RWPE1 (cell line): ENCODE results near the gene AGER.
"Not testable (repeated sequence)": the region's sequence is repeated elsewhere in the genome, so short reads cannot be mapped to it uniquely, and the experiment has no call there.

Source experiments
- CTCF ChIA-PET: fragments of 350-600 bp; sonication (Branson Sonifier 250); formaldehyde crosslinking; extraction: SDS; loops from one replicate; lab custom pipeline; 2021; lab: Yijun Ruan, JAX
- POLR2A ChIA-PET: fragments of 400-600 bp; formaldehyde crosslinking; extraction: SDS; loops from one replicate; lab custom pipeline; 2020; ENCODE audit warnings: antibody characterized with exemption; ENCODE audit not compliant: low non-redundant PET; lab: Yijun Ruan, JAX
- DNase-seq: peaks from one replicate; pipeline ENCODE4 v3.0.0; 2012; ENCODE audit warnings: low spot score
- H3K27ac ChIP-seq: fragments of 450-650 bp; 2 replicates; pipeline ENCODE4 v1.5.1; 2017
- TF ChIP-seq, protein P1 (sequence below): fragments of 450-650 bp; conservative IDR thresholded peaks from 2 replicates; pipeline ENCODE4 v1.5.1; 2017; ENCODE audit warnings: low read depth, mild to moderate bottlenecking

AGER gene

DNA sequence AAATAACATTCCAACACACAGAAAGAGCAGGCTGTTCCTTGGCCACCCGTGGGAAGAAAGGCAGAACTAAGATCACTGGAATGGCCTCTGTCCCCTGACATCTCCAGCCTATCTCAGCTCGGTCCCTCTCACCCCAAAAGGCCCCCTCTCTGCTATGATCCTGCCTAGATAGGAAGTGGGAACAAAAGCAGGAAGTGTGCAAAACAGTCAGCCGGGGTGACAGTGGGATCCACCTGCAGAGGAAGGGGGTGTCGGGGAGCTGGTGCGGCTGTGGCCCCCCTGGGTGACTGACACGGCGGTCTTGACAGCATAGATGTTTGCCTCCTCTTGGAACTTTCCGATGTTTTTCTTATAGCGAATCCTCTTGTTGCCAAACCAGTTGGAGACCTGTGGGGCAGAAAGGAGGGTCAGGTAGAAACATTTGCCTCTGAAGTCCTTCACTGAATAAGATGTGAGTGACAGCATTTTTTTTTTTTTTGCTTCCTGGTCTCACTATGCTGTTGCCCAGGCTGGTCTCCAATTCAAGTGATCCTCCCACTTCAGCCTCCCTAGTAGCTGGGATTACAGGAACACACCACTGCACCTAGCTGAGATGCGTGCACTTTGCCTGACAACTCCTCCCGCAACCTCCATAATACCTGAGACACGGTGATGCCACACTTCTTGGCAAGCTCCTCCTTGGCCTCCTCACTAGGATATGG lies 3.1 kb upstream of the AGER start:
- TF ChIP-seq, protein P1, sequence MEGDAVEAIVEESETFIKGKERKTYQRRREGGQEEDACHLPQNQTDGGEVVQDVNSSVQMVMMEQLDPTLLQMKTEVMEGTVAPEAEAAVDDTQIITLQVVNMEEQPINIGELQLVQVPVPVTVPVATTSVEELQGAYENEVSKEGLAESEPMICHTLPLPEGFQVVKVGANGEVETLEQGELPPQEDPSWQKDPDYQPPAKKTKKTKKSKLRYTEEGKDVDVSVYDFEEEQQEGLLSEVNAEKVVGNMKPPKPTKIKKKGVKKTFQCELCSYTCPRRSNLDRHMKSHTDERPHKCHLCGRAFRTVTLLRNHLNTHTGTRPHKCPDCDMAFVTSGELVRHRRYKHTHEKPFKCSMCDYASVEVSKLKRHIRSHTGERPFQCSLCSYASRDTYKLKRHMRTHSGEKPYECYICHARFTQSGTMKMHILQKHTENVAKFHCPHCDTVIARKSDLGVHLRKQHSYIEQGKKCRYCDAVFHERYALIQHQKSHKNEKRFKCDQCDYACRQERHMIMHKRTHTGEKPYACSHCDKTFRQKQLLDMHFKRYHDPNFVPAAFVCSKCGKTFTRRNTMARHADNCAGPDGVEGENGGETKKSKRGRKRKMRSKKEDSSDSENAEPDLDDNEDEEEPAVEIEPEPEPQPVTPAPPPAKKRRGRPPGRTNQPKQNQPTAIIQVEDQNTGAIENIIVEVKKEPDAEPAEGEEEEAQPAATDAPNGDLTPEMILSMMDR: no peak
- POLR2A ChIA-PET: no interaction called here
- CTCF ChIA-PET: interaction anchor here (0.6 kb wide), 1 partner anchor 65 kb away, joined by 4 read pairs; no protein-coding TSS in a partner anchor
- peak overlapping the region; percentile 88 for H3K27ac ChIP-seq
- no peak for DNase-seq

DNA sequence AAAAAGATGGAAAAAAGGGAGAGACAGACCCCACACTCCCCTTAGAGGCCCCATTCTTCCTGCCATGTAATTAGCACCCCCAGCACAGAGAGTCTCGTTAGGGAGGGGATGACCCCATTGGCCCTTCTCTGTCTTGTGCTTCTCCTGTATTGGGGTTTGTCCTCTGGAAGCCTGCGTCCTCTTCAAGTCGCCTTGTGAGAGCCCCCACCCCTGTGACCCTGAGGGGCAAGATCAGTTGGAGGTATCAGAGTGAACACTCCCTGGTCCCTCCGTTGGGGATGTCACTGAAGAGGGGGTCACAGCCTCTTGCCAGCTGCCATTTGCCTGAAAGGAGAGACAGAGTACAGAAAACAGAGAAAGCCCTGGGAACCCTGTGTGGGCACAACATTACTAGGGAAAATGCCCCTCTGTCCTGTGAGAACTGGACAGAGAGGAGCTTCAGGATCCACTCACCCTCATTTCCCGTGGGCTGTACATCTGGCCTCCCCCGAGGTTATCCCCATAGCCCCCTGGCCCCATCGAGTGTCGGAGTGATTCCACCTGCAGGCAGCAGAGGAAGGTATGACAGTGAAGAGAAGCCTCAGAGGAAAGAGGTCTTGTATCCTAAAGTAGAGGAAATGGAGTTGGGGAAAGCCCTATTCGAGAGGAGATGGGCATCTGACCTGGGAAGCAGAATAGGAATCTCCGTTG lies 2.2 kb upstream of the AGER start:
- DNase-seq, CTCF ChIA-PET, POLR2A ChIA-PET: not testable (repeated sequence)
- peak overlapping the region; percentile 88 for H3K27ac ChIP-seq

DNA sequence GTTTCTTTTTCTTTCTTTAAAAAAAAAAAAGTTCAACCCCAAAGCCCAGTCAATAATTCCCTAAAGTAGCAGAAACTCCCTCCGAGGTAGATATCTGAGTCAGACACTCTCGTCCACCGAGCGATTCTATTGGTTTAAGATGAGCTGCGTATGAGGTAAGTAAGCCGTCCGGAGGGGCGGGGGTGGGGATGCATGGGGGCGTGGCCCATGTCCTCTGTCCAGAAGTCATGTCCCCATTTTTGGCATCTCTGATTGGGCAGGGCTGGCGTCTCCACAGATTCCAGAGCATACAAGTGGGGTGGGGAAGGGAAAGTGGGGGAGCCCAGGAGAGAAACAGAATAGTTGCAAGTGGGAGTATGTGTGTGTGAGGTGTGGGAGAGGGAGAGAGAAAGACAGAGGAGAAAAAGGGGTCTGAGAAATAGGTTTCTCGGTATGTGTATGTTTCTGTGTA lies 1.7 kb upstream of the AGER start:
- peak; percentile 78 for DNase-seq
- POLR2A ChIA-PET, CTCF ChIA-PET: not testable (repeated sequence)
- peak overlapping the region; percentile 88 for H3K27ac ChIP-seq

DNA sequence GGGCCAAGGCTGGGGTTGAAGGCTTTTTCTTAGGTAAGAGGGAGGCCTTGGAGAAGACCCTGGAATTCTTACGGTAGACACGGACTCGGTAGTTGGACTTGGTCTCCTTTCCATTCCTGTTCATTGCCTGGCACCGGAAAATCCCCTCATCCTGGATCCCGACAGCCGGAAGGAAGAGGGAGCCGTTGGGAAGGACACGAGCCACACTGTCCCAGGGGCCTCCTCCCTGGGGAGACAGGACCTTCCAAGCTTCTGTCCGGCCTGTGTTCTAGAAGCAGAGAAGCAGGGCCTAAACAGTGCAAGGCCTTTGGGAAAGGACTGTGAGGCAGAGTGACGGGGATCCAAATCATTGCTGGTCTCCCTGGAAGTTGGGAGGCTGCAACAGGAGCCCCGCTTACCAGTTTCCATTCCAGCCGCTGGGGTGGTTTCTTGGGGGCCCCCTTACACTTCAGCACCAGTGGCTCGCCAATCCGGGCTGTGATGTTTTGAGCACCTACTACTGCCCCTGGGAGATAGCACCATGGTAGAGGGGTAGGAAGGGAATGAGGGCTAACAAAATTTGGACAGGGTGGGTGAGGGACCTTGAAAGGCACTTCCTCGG lies 470 bp downstream of the AGER start:
- DNase-seq: no peak
- peak overlapping the region; percentile 71 for H3K27ac ChIP-seq
- POLR2A ChIA-PET: no interaction called here
- CTCF ChIA-PET: interaction anchor here (0.7 kb wide), 1 partner anchor 217 kb away, joined by 5 read pairs; no protein-coding TSS in a partner anchor
- TF ChIP-seq, protein P1: no peak

DNA sequence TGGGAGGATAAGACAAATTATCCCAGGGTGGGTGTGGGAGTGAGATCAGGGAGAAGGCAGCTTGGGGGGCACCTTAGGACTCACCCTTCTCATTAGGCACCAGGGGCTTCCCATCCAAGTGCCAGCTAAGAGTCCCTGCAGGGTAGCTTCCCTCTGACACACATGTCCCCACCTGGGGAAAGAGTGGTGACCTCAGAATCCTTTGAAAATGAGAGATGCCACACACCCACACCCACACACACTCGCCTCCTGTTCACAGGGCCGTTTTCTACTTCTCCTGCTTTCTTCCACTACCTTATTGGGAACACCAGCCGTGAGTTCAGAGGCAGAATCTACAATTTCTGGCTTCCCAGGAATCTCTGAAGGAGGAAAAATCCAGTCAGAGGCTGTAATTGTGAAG lies 1.0 kb downstream of the AGER start:
- DNase-seq: no peak
- peak overlapping the region; percentile 71 for H3K27ac ChIP-seq
- CTCF ChIA-PET: interaction anchor here (0.7 kb wide), 1 partner anchor 216 kb away, joined by 5 read pairs; no protein-coding TSS in a partner anchor
- TF ChIP-seq, protein P1: no peak
- POLR2A ChIA-PET: no interaction called here

DNA sequence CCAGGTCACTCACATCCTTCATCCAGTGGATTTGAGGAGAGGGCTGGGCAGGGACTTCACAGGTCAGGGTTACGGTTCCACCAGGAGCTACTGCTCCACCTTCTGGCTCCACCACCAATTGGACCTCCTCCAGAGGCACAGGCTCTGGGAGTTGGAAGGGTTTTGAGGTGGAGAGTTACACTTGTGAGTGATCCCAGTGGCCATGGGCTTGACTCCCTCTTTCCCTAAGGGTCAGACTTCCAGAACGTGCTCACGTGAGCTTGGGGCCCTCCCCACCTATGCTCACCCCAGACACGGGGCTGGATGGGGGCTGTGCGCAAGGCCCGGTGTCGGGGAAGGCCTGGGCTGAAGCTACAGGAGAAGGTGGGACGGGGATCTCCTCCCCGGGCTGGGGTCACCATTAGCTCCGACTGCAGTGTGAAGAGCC lies 1.5 kb downstream of the AGER start:
- no peak for DNase-seq
- ChIA-PET POLR2A (no interaction called here), CTCF (interaction anchor here (0.7 kb wide), 1 partner anchor 216 kb away, joined by 5 read pairs; no protein-coding TSS in a partner anchor)
- H3K27ac ChIP-seq: peak overlapping the region; percentile 71
- TF ChIP-seq, protein P1: no peak

DNA sequence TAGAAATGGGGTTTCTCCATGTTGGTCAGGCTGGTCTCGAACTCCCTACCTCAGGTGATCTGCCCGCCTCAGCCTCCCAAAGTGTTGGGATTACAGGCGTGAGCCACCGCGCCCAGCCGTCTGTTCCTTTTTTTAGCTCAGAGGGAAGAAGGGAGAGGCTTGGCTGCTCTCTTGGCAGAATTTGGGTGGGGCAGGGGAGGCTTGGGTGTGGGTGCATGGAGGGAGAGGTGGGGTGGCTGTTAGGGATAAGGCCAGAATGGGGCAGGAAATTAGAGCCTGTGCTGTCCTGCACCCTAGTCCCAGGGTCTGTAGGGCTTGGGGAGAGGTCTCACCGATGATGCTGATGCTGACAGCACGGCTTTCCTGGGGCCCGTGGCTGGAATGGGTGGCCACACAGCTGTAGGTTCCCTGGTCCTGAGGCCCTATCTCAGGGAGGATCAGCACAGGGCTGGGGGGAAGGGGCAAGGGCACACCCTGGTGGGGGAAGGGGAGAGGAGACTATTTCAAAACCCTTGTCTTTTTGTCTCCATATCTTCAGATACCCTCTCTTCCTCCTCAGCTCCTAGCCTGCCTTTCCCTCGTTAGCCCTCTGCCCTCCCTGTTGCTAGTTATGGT lies 2.0 kb downstream of the AGER start:
- TF ChIP-seq, protein P1: no peak

More for the DNA sequence above, 2.0 kb downstream of the AGER start:
- ChIA-PET CTCF (interaction anchor here (1.2 kb wide), 1 partner anchor 14 kb away, joined by 4 read pairs; no protein-coding TSS in a partner anchor), POLR2A (no interaction called here)
- DNase-seq: no peak
- peak overlapping the region; percentile 71 for H3K27ac ChIP-seq
